ENCODE data around the gene ADGRF1. TPM values are rescaled to one million over a fixed set of nuclear protein-coding genes. Genes with fewer than 3 reads are reported as not detected.

ADGRF1 gene
- total and polyA plus RNA-seq, 2 donors (not counting 3 experiments of a cell fraction or from before 2014, with no cell fraction given) = not detected

DNA sequence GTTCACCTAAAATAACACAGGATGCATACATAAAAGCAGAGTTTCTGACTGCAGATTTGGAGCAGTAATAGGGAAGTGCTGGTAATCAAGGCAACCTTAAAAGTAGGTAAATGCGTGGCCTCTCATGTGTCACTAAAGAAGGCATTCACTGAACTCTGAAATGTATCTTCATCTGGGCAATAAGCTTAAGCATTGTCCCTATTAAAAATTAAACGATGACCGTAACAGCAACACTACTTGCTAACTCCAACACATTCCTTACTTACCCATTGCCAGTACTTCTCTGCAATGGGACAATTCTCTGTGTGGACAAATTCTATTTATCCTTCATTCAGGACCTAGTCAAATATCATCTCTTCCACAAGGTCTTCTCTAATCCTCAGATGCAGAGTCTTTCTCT lies 19.9 kb downstream of the ADGRF1 start:
- H3K4me3 ChIP-seq (replicated peaks in 1 of 3; ENCODE audit: insufficient read depth in 1 of 3, low read depth in 1 of 3, low read length in 3 of 3) = no peak overlapping the region
- no peaks in the 10 kb centered on the region for H4K20me1 ChIP-seq (replicated peaks; ENCODE audit: control insufficient read depth, extremely low read depth, insufficient read depth, low read length)
- H3K27me3 ChIP-seq (ENCODE audit: control insufficient read depth in 2 of 2, insufficient read depth in 2 of 2, low read length in 2 of 2) = peaks cover 0 to 5% of the 10 kb centered on the region in 2 experiments
- H3K79me2 ChIP-seq (ENCODE audit: control insufficient read depth, insufficient read depth, low read length) = no peaks in the 10 kb centered on the region
- TF ChIP-seq POLR2A (IDR thresholded peaks at IDR 0.05; ENCODE audit: low read depth, low read length) (no peak), JUN (IDR thresholded peaks at IDR 0.05; ENCODE audit: borderline replicate concordance, insufficient read depth, insufficient read length, low read depth) (no peak), EZH2 (IDR thresholded peaks at IDR 0.05; ENCODE audit: borderline replicate concordance, low read depth, low read length, severe bottlenecking) (no peak), FOS (IDR thresholded peaks at IDR 0.05; ENCODE audit: borderline replicate concordance, insufficient read depth, low read length) (no peak)
- TF ChIP-seq, protein P1, sequence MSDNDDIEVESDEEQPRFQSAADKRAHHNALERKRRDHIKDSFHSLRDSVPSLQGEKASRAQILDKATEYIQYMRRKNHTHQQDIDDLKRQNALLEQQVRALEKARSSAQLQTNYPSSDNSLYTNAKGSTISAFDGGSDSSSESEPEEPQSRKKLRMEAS (IDR thresholded peaks at IDR 0.05; ENCODE audit: insufficient read depth, insufficient read length) = no peak
- TF ChIP-seq, protein P2, sequence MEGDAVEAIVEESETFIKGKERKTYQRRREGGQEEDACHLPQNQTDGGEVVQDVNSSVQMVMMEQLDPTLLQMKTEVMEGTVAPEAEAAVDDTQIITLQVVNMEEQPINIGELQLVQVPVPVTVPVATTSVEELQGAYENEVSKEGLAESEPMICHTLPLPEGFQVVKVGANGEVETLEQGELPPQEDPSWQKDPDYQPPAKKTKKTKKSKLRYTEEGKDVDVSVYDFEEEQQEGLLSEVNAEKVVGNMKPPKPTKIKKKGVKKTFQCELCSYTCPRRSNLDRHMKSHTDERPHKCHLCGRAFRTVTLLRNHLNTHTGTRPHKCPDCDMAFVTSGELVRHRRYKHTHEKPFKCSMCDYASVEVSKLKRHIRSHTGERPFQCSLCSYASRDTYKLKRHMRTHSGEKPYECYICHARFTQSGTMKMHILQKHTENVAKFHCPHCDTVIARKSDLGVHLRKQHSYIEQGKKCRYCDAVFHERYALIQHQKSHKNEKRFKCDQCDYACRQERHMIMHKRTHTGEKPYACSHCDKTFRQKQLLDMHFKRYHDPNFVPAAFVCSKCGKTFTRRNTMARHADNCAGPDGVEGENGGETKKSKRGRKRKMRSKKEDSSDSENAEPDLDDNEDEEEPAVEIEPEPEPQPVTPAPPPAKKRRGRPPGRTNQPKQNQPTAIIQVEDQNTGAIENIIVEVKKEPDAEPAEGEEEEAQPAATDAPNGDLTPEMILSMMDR (IDR thresholded peaks at IDR 0.05; ENCODE audit: extremely low read depth in 1 of 2, insufficient read depth in 1 of 2, low read depth in 1 of 2, low read length in 2 of 2) = no peak
- no peaks in the 10 kb centered on the region for H3K36me3 ChIP-seq (ENCODE audit: control insufficient read depth in 2 of 2, extremely low read depth in 1 of 2, insufficient read depth in 2 of 2, low read length in 2 of 2)
- H3K27ac ChIP-seq (ENCODE audit: insufficient read depth, low read depth, low read length) = no peak overlapping the region
- H3K4me2 ChIP-seq (ENCODE audit: insufficient read depth, low read length) = no peak overlapping the region
- no TSS peak for BruUV-seq (replicated peaks)
- H2AFZ ChIP-seq (ENCODE audit: low read depth, low read length) = no peak overlapping the region
- no peak for FAIRE-seq
- intact Hi-C loops (cut with micrococcal nuclease) = no loop called here
- H3K9me1 ChIP-seq (replicated peaks; ENCODE audit: control insufficient read depth, extremely low read depth, insufficient read depth, low read length) = no peaks in the 10 kb centered on the region
- no peak for DNase-seq (ENCODE audit: low read depth, low spot score)
- H3K9me3 ChIP-seq (replicated peaks; ENCODE audit: control insufficient read depth, insufficient read depth, low read length) = no peaks in the 10 kb centered on the region
- no peaks in the 10 kb centered on the region for H3K4me1 ChIP-seq (ENCODE audit: control insufficient read depth, extremely low read depth, insufficient read depth, low read length)
- ChIA-PET CTCF (interaction anchor here (1.8 kb wide), 1 partner anchor 13 kb away, joined by 11 read pairs; no protein-coding TSS in a partner anchor), POLR2A (no interaction called here)
- dilution Hi-C loops (cut with MboI; ENCODE audit: extremely low pct_ligation_motif_present, low sequenced_read_pairs) = no loop called here
- no peak overlapping the region for H3K9ac ChIP-seq (replicated peaks; ENCODE audit: extremely low read depth, insufficient read depth, low read length)

DNA sequence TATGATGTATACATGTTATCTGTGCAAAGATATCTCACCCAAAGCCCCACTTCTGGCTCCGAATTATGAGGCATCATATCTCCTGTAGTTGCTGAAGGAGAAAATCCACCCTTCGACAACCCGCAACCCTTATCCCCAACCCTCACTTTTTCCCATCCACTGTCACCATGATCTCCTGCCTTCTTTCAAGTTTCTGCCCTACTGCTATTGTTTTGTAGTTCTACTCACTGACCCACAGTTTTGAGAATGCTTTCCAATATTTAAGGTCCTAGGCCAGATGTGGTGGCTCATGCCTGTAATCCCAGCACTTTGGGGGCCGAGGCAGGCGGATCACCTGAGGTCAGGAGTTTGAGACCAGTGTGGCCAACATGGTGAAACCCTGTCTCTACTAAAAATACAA lies 22.2 kb downstream of the ADGRF1 start:
- DNase-seq (ENCODE audit: low read depth, low spot score) (no peak), FAIRE-seq (no peak)
- Histone ChIP-seq H3K9me3 (replicated peaks; ENCODE audit: control insufficient read depth, insufficient read depth, low read length) (no peaks in the 10 kb centered on the region), H3K36me3 (ENCODE audit: control insufficient read depth in 2 of 2, extremely low read depth in 1 of 2, insufficient read depth in 2 of 2, low read length in 2 of 2) (no peaks in the 10 kb centered on the region), H2AFZ (ENCODE audit: low read depth, low read length) (no peak overlapping the region), H3K4me3 (replicated peaks in 1 of 3; ENCODE audit: insufficient read depth in 1 of 3, low read depth in 1 of 3, low read length in 3 of 3) (no peak overlapping the region), H3K27ac (ENCODE audit: insufficient read depth, low read depth, low read length) (no peak overlapping the region), H3K9me1 (replicated peaks; ENCODE audit: control insufficient read depth, extremely low read depth, insufficient read depth, low read length) (no peaks in the 10 kb centered on the region), H3K27me3 (ENCODE audit: control insufficient read depth in 2 of 2, insufficient read depth in 2 of 2, low read length in 2 of 2) (peaks cover 0 to 5% of the 10 kb centered on the region in 2 experiments), H3K4me1 (ENCODE audit: control insufficient read depth, extremely low read depth, insufficient read depth, low read length) (no peaks in the 10 kb centered on the region), H4K20me1 (replicated peaks; ENCODE audit: control insufficient read depth, extremely low read depth, insufficient read depth, low read length) (no peaks in the 10 kb centered on the region), H3K4me2 (ENCODE audit: insufficient read depth, low read length) (no peak overlapping the region), H3K79me2 (ENCODE audit: control insufficient read depth, insufficient read depth, low read length) (no peaks in the 10 kb centered on the region), H3K9ac (replicated peaks; ENCODE audit: extremely low read depth, insufficient read depth, low read length) (no peak overlapping the region)
- BruUV-seq (replicated peaks) = no TSS peak
- ChIA-PET CTCF (no interaction called here), POLR2A (no interaction called here)
- dilution Hi-C loops (cut with MboI; ENCODE audit: extremely low pct_ligation_motif_present, low sequenced_read_pairs) = no loop called here
- intact Hi-C loops (cut with micrococcal nuclease) = no loop called here
- TF ChIP-seq, protein P1 (IDR thresholded peaks at IDR 0.05; ENCODE audit: insufficient read depth, insufficient read length) = no peak
- TF ChIP-seq POLR2A (IDR thresholded peaks at IDR 0.05; ENCODE audit: low read depth, low read length) (no peak), JUN (IDR thresholded peaks at IDR 0.05; ENCODE audit: borderline replicate concordance, insufficient read depth, insufficient read length, low read depth) (no peak), MYC (IDR thresholded peaks at IDR 0.05; ENCODE audit: low read depth, low read length) (no peak), FOS (IDR thresholded peaks at IDR 0.05; ENCODE audit: borderline replicate concordance, insufficient read depth, low read length) (no peak), EZH2 (IDR thresholded peaks at IDR 0.05; ENCODE audit: borderline replicate concordance, low read depth, low read length, severe bottlenecking) (no peak), GATA2 (IDR thresholded peaks at IDR 0.05; ENCODE audit: insufficient read depth, insufficient read length, low read depth, low read length) (no peak), POLR2AphosphoS5 (IDR thresholded peaks at IDR 0.05; ENCODE audit: insufficient read depth, low read depth, low read length) (no peak)
- TF ChIP-seq, protein P2 (IDR thresholded peaks at IDR 0.05; ENCODE audit: extremely low read depth in 1 of 2, insufficient read depth in 1 of 2, low read depth in 1 of 2, low read length in 2 of 2) = no peak
